ENCODE results near the gene ATP1A2. TPM values are rescaled to one million over a fixed set of nuclear protein-coding genes. Genes with fewer than 3 reads are reported as not detected.

The ATP1A2 gene
- total and polyA plus RNA-seq, 10 of the 15 experiments (the other 5 are each of a cell fraction or from before 2014, with no cell fraction given), result 0.15 TPM; not detected in 9

DNA sequence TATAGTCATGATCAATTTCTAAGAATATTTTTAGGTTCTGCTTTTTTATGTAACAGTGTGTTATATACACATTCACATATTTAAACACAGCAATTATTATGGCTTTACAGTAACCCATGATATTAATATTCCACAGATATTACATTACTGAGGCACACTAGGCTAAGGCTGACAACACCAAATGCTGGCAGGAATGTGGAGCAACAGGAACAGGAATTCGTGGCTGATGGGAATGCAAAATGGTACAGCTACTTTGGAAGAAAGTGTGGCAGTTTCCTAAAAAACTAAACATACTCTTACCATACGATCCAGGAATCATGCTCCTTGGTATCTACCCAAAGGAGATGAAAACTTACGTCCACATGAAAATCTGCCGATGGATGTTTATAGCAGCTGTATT is 36.1 kb upstream of the ATP1A2 start:
- SMC1A ChIA-PET (ENCODE audit: uncharacterized antibody, unreplicated experiment), result interaction anchor here (1.1 to 8.9 kb wide), 8 partner anchors 21 to 173 kb away, joined by 3 to 89 read pairs (median 4); no protein-coding TSS in a partner anchor
- ATAC-seq (no peak), DNase-seq (ENCODE audit: low read depth, low spot score) (no peak), FAIRE-seq (no peak)
- H3K4me1 ChIP-seq (ENCODE audit: control insufficient read depth, insufficient read depth, low read length), result no peaks in the 10 kb centered on the region; the same call in 1 of the 2 replicates
- H3K36me3 ChIP-seq (ENCODE audit: control insufficient read depth in 2 of 2, insufficient read depth in 2 of 2, low read length in 1 of 2), result no peaks in the 10 kb centered on the region
- CTCF ChIA-PET, result interaction anchor here (0.7 to 49.8 kb wide), 22 partner anchors 5 to 298 kb away, joined by 3 to 1035 read pairs (median 6); partner anchors contain the start of genes IGSF8, KCNJ10, KCNJ9 and PIGM
- no peak overlapping the region for H3K4me2 ChIP-seq (ENCODE audit: control insufficient read depth, insufficient read depth)
- H4K20me1 ChIP-seq (ENCODE audit: control insufficient read depth, insufficient read depth), result no peaks in the 10 kb centered on the region
- H3K27me3 ChIP-seq (replicated peaks in 1 of 2; ENCODE audit: control insufficient read depth in 2 of 2, insufficient read depth in 2 of 2, low read length in 1 of 2), result peaks cover 0 to 2% of the 10 kb centered on the region in 2 experiments; a peak in 3 of 4 replicates
- BruUV-seq (replicated peaks), result no TSS peak
- 28% methylated on average over 4 of the region's 4 CpGs for WGBS (ENCODE audit: insufficient coverage, insufficient replicate concordance, low lambda C conversion rate, missing lambda C conversion rate)
- RAD21 ChIA-PET (ENCODE audit: unreplicated experiment), result interaction anchor here (1.2 to 4.9 kb wide), 4 partner anchors 21 to 47 kb away, joined by 3 to 50 read pairs (median 11); partner anchors contain the start of gene PIGM
- TF ChIP-seq POLR2AphosphoS2 (IDR thresholded peaks at IDR 0.05; ENCODE audit: low read depth, low read length) (no peak), SRF (IDR thresholded peaks at IDR 0.05; ENCODE audit: low read depth in 2 of 2, low read length in 2 of 2) (no peak), CBX5 (IDR thresholded peaks at IDR 0.05; ENCODE audit: low read depth) (no peak), SMAD5 (IDR thresholded peaks at IDR 0.05; ENCODE audit: low read depth) (no peak), ZBTB11 (CRISPR knock-in tag; IDR thresholded peaks at IDR 0.05) (no peak), ZNF24 (IDR thresholded peaks at IDR 0.05) (no peak), HDAC6 (IDR thresholded peaks at IDR 0.05; ENCODE audit: unreplicated experiment) (no peak), POLR2A (IDR thresholded peaks at IDR 0.05; ENCODE audit: low read depth, low read length) (no peak), NR2F1 (conservative IDR thresholded peaks at IDR 0.05) (no peak), RBBP5 (conservative IDR thresholded peaks at IDR 0.05) (no peak), CBX3 (IDR thresholded peaks at IDR 0.05; ENCODE audit: borderline replicate concordance, low read depth) (no peak), ELK1 (IDR thresholded peaks at IDR 0.05; ENCODE audit: low read depth, low read length) (no peak)
- TF ChIP-seq, protein P1, sequence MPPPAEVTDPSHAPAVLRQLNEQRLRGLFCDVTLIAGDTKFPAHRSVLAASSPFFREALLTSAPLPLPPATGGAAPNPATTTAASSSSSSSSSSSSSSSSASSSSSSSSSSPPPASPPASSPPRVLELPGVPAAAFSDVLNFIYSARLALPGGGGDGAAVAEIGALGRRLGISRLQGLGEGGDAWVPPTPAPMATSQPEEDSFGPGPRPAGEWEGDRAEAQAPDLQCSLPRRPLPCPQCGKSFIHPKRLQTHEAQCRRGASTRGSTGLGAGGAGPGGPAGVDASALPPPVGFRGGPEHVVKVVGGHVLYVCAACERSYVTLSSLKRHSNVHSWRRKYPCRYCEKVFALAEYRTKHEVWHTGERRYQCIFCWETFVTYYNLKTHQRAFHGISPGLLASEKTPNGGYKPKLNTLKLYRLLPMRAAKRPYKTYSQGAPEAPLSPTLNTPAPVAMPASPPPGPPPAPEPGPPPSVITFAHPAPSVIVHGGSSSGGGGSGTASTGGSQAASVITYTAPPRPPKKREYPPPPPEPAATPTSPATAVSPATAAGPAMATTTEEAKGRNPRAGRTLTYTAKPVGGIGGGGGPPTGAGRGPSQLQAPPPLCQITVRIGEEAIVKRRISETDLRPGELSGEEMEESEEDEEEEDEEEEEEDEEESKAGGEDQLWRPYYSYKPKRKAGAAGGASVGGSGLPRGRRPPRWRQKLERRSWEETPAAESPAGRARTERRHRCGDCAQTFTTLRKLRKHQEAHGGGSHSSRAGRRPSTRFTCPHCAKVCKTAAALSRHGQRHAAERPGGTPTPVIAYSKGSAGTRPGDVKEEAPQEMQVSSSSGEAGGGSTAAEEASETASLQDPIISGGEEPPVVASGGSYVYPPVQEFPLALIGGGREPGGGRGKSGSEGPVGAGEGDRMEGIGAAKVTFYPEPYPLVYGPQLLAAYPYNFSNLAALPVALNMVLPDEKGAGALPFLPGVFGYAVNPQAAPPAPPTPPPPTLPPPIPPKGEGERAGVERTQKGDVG (CRISPR knock-in tag; IDR thresholded peaks at IDR 0.05), result no peak
- no peaks in the 10 kb centered on the region for H3K9me3 ChIP-seq (replicated peaks; ENCODE audit: control insufficient read depth, insufficient read depth, low read length)
- no peak overlapping the region for H3K27ac ChIP-seq (ENCODE audit: control insufficient read depth, insufficient read depth)
- H2AFZ ChIP-seq (ENCODE audit: control insufficient read depth, low read depth, low read length), result no peak overlapping the region
- POLR2A ChIA-PET, result interaction anchor here (1.3 kb wide), 1 partner anchor 35 kb away, joined by 3 read pairs; no protein-coding TSS in a partner anchor
- no peak overlapping the region for H3K4me3 ChIP-seq
- H3K79me2 ChIP-seq (ENCODE audit: control insufficient read depth, insufficient read depth, low read length), result no peaks in the 10 kb centered on the region
- no peak overlapping the region for H3K9ac ChIP-seq (ENCODE audit: control insufficient read depth, insufficient read depth, low read length)
- intact Hi-C loops (cut with micrococcal nuclease; ENCODE audit: unreplicated experiment), result no loop called here
- in situ Hi-C loops (cut with MboI), result no loop called here
